HepG2 (cell line): ENCODE measurements around the gene CSK. TPM values are rescaled to one million over a fixed set of nuclear protein-coding genes. Genes with fewer than 3 reads are reported as not detected.

Experiments
- ATAC-seq: fragments of 200-7000 bp; cut with Tn5 transposase; 3 replicates; pipeline ENCODE4 v1.9.1; 2020; ENCODE audit warnings: mild to moderate bottlenecking, moderate library complexity
- BruUV-seq: library from RNA; stranded (reverse); fragments of 400-500 nt; replicated peaks from 2 replicates; lab custom pipeline; 2021; lab: Mats Ljungman, UMichigan
- CTCF ChIA-PET: fragments of 300-600 bp; formaldehyde crosslinking; extraction: SDS; loops from one replicate; lab custom pipeline; 2021; ENCODE audit warnings: low total read pairs, inconsistent platforms, low intra/inter-chr PET ratio; lab: Yijun Ruan, JAX
- POLR2A ChIA-PET: fragments of 350-600 bp; sonication (Branson Sonifier 250); formaldehyde crosslinking; loops from one replicate; lab custom pipeline; 2020; ENCODE audit warnings: antibody characterized with exemption, inconsistent platforms; lab: Yijun Ruan, JAX
- DNase-seq: peaks from one replicate; pipeline ENCODE4 v3.0.0-alpha.2; 2015; ENCODE audit warnings: low spot score
- FAIRE-seq: peaks from 3 replicates; lab custom pipeline; 2011; peaks lifted over from hg19 to GRCh38; lab: Jason Lieb, UNC
- H2AFZ ChIP-seq: one replicate; pipeline ENCODE4 v1.6.1; 2011; ENCODE audit warnings: low read length, inconsistent platforms
- H3K27ac ChIP-seq: fragments of 300-600 bp; 3 replicates; pipeline ENCODE4 v1.8.0; 2011; ENCODE audit warnings: mixed run types, mild to moderate bottlenecking, mixed read lengths, low read length, inconsistent platforms; ENCODE audit not compliant: insufficient read depth; ENCODE audit errors: extremely low read length
- H3K27me3 ChIP-seq, 2 experiments: fragments of 200-600 bp in 1 of 2; 2 replicates in 1 of 2; 3 replicates in 1 of 2; pipeline versions ENCODE4 v1.6.0 to v1.8.0; 2011; ENCODE audit warnings: low read length in 2 of 2, mild to moderate bottlenecking in 2 of 2, moderate library complexity in 2 of 2, inconsistent platforms in 1 of 2; ENCODE audit not compliant: insufficient read depth in 2 of 2, control insufficient read depth in 1 of 2
- H3K36me3 ChIP-seq, 2 experiments: fragments of 200-600 bp in 1 of 2; replicated peaks in 1 of 2; 2 replicates in 1 of 2; 3 replicates in 1 of 2; pipeline versions ENCODE4 v1.5.1 to v1.8.0; 2011; ENCODE audit warnings: low read length in 2 of 2, inconsistent platforms in 1 of 2; ENCODE audit not compliant: insufficient read depth in 2 of 2, control insufficient read depth in 1 of 2
- H3K4me1 ChIP-seq: 2 replicates; pipeline ENCODE4 v1.5.1; 2012; ENCODE audit warnings: low read length, inconsistent platforms; ENCODE audit not compliant: insufficient read depth
- H3K4me2 ChIP-seq: 2 replicates; pipeline ENCODE4 v1.6.0; 2011; ENCODE audit warnings: low read depth, low read length, inconsistent platforms
- H3K4me3 ChIP-seq, 3 experiments: fragments of 200-600 bp in 1 of 3; sonication (generic), shearing (Covaris generic) in 1 of 3; replicated peaks in 1 of 3; 2 replicates each; pipeline ENCODE4 v1.5.1; 2011 to 2016; ENCODE audit warnings: low read length in 3 of 3, inconsistent platforms in 2 of 3, low read depth in 2 of 3, mild to moderate bottlenecking in 2 of 3, control low read depth in 1 of 3, mixed read lengths in 1 of 3; ENCODE audit not compliant: insufficient read depth in 1 of 3
- H3K79me2 ChIP-seq: one replicate; pipeline ENCODE4 v1.6.1; 2011; ENCODE audit warnings: low read length, inconsistent platforms; ENCODE audit not compliant: insufficient read depth
- H3K9ac ChIP-seq: 2 replicates; pipeline ENCODE4 v1.6.0; 2011; ENCODE audit warnings: mild to moderate bottlenecking, low read depth, low read length, inconsistent platforms; ENCODE audit not compliant: insufficient read depth
- H3K9me3 ChIP-seq: 2 replicates; pipeline ENCODE4 v1.5.1; 2012; ENCODE audit warnings: mild to moderate bottlenecking, low read length
- H4K20me1 ChIP-seq: 2 replicates; pipeline ENCODE4 v1.6.0; 2011; ENCODE audit warnings: inconsistent platforms, mild to moderate bottlenecking, low read length, moderate library complexity; ENCODE audit not compliant: insufficient read depth
- HNF4G ChIP-seq, 2 experiments: sonication (generic) in 1 of 2; formaldehyde crosslinking in 1 of 2; IDR thresholded peaks; 2 replicates each; pipeline versions ENCODE4 v1.4.0 to v1.6.1; 2011 to 2020; ENCODE audit warnings: borderline replicate concordance in 2 of 2, low read depth in 2 of 2, mild to moderate bottlenecking in 2 of 2, low read length in 1 of 2, missing genetic modification reagents in 1 of 2, moderate library complexity in 1 of 2
- REPIN1 ChIP-seq: sonication (generic); formaldehyde crosslinking; IDR thresholded peaks from 2 replicates; pipeline ENCODE4 v1.8.0; 2022; ENCODE audit warnings: missing genetic modification reagents, low read depth, mild to moderate bottlenecking, borderline replicate concordance
- ZNF124 ChIP-seq: sonication (generic); formaldehyde crosslinking; IDR thresholded peaks from 2 replicates; pipeline ENCODE4 v1.4.0; 2020; ENCODE audit warnings: missing genetic modification reagents
- ZNF598 ChIP-seq: sonication (generic); formaldehyde crosslinking; IDR thresholded peaks from 2 replicates; pipeline ENCODE4 v1.5.1; 2020; ENCODE audit warnings: mild to moderate bottlenecking, missing genetic modification reagents, borderline replicate concordance
- ZNF616 ChIP-seq: sonication (generic); formaldehyde crosslinking; IDR thresholded peaks from 2 replicates; pipeline ENCODE4 v1.5.0; 2020; ENCODE audit warnings: low read depth, mild to moderate bottlenecking, missing genetic modification reagents
- ZNF670 ChIP-seq: sonication (generic); formaldehyde crosslinking; IDR thresholded peaks from 2 replicates; pipeline ENCODE4 v1.8.0; 2022; ENCODE audit warnings: mild to moderate bottlenecking, missing genetic modification reagents, borderline replicate concordance
- ZNF674 ChIP-seq: sonication (generic); formaldehyde crosslinking; IDR thresholded peaks from 2 replicates; pipeline ENCODE4 v1.5.0; 2020; ENCODE audit warnings: low read depth, mild to moderate bottlenecking, missing genetic modification reagents
- WGBS: methylation state at CpG from one replicate; pipeline ENCODE4 v1.1.6; 2017; ENCODE audit warnings: low lambda C conversion rate; 5-methylcytosine and 5-hydroxymethylcytosine counted together
- in situ Hi-C: cut with HindIII; loops from 2 replicates; pipeline ENCODE4 v1.10.0; 2017; ENCODE audit warnings: low pct_unique_long_range_greater_than_20kb; ENCODE audit not compliant: extremely low pct_ligation_motif_present
- intact Hi-C: fragments of 100-400 bp; cut with micrococcal nuclease; formaldehyde crosslinking; loops from one replicate; pipeline ENCODE4 v1.10.0; 2022; ENCODE audit not compliant: unreplicated experiment
- polyA plus RNA-seq, 8 experiments: library from polyadenylated mRNA; depleted of rRNA in 3 of 8; stranded (reverse) in 7 of 8; unstranded in 1 of 8; fragments of >200 nt; fragmentation: Illumina TruSeq in 4 of 8; extraction: Trizol in 4 of 8; gene quantifications; 2 replicates each; pipeline versions ENCODE4 v1.2.1 to v1.2.3, GENCODE V29; 2011 to 2016; ENCODE audit warnings: low read depth in 4 of 8, missing spikeins in 1 of 8, mixed read lengths in 1 of 8; ENCODE audit not compliant: insufficient read depth in 1 of 8
- total RNA-seq, 5 experiments: library from RNA; depleted of rRNA; stranded (reverse); fragments of >200 nt; fragmentation: Illumina TruSeq; extraction: Trizol; gene quantifications; 2 replicates each; pipeline ENCODE4 v1.2.3, GENCODE V29; 2016; ENCODE audit warnings: low read depth in 1 of 5
- TF ChIP-seq, protein P1 (sequence below): sonication (generic); formaldehyde crosslinking; conservative IDR thresholded peaks from 2 replicates; pipeline ENCODE4 v1.8.1; 2023; ENCODE audit warnings: missing genetic modification reagents
- TF ChIP-seq, protein P2 (sequence below): sonication (generic); formaldehyde crosslinking; IDR thresholded peaks from 2 replicates; pipeline ENCODE4 v1.8.0; 2022; ENCODE audit warnings: mild to moderate bottlenecking, missing genetic modification reagents; ENCODE audit not compliant: insufficient replicate concordance
- TF ChIP-seq, protein P3 (sequence below): IDR thresholded peaks from 2 replicates; pipeline ENCODE4 v1.6.1; 2012; ENCODE audit warnings: low read depth, low read length, improper control_type of control experiment
- TF ChIP-seq, protein P4 (sequence below): sonication (generic); formaldehyde crosslinking; IDR thresholded peaks from 2 replicates; pipeline ENCODE4 v1.8.0; 2022; ENCODE audit warnings: missing genetic modification reagents, low read depth, mild to moderate bottlenecking, borderline replicate concordance

The CSK gene
- total and polyA plus RNA-seq, 2 of the 13 experiments (the other 11 are each of a cell fraction or from before 2014, with no cell fraction given), result 12.5 to 21.3 TPM

DNA sequence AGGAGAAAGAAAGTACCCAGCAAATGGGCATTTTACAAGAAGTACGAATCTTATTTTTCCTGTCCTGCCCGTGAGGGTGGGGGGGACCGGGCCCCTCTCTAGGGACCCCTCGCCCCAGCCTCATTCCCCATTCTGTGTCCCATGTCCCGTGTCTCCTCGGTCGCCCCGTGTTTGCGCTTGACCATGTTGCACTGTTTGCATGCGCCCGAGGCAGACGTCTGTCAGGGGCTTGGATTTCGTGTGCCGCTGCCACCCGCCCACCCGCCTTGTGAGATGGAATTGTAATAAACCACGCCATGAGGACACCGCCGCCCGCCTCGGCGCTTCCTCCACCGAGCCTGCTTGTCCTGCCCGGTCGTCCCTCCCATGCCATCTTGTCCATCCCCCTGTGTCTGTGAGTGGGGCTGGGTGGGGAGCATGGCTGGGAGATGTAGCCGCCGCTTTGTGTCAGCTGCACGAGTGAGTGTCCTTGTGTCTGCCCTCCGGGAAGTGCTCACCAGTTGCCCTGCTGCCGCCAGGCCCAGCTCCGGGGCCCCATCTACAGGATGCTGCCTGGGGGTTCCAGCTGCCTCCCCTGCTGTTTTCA, 21.1 kb downstream of the CSK start:
- FAIRE-seq (no peak), DNase-seq (no peak), ATAC-seq (no peak)
- no TSS peak for BruUV-seq
- Histone ChIP-seq H4K20me1 (no peaks in the 10 kb centered on the region; the same call in 1 of the 2 replicates), H3K27me3 (no peaks in the 10 kb centered on the region; a peak in 1 of 5 replicates), H3K4me2 (no peak overlapping the region), H3K79me2 (no peaks in the 10 kb centered on the region), H3K36me3 (peaks cover 18 to 40% of the 10 kb centered on the region in 2 experiments), H3K9me3 (no peaks in the 10 kb centered on the region), H3K4me3 (no peak overlapping the region), H3K4me1 (peaks cover 13% of the 10 kb centered on the region), H3K9ac (no peak overlapping the region), H3K27ac (no peak overlapping the region), H2AFZ (no peak overlapping the region)
- WGBS, result over 99% methylated on average over 27 of the region's 31 CpGs
- ChIA-PET POLR2A (no interaction called here), CTCF (no interaction called here)
- in situ Hi-C loops (no loop called here), intact Hi-C loops (no loop called here)
- TF ChIP-seq REPIN1 (CRISPR knock-in tag), result no peak
- TF ChIP-seq ZNF616 (CRISPR knock-in tag), result no peak
- TF ChIP-seq, protein P1, sequence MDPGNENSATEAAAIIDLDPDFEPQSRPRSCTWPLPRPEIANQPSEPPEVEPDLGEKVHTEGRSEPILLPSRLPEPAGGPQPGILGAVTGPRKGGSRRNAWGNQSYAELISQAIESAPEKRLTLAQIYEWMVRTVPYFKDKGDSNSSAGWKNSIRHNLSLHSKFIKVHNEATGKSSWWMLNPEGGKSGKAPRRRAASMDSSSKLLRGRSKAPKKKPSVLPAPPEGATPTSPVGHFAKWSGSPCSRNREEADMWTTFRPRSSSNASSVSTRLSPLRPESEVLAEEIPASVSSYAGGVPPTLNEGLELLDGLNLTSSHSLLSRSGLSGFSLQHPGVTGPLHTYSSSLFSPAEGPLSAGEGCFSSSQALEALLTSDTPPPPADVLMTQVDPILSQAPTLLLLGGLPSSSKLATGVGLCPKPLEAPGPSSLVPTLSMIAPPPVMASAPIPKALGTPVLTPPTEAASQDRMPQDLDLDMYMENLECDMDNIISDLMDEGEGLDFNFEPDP (CRISPR knock-in tag), result no peak

DNA sequence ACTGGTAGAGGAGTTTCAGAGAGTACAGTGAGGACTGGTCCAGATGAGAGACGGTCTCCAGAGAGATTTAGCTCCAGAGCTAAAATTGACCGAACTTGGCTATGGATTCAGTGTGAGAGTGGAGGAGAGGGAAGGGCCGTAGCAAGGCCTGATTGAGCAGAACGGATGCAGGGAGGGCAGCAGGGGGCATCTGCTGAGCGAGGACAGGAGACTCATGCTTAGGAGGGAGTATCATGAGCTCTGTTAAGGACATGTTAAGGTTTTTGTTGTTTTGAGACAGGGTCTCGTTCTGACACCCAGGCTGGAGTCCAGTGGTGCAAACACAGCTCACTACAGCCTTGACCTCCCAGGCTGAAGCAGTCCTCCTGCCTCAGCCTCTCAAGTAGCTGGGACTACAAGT, 23.1 kb downstream of the CSK start:
- no peaks in the 10 kb centered on the region for H3K79me2 ChIP-seq
- DNase-seq (no peak), FAIRE-seq (no peak), ATAC-seq (no peak)
- no peak overlapping the region for H3K4me3 ChIP-seq
- WGBS, result 88% methylated on average over 6 of the region's 6 CpGs
- peaks cover 14 to 23% of the 10 kb centered on the region in 2 experiments for H3K36me3 ChIP-seq
- H3K27me3 ChIP-seq, result no peaks in the 10 kb centered on the region; a peak in 1 of 5 replicates
- H3K9me3 ChIP-seq, result no peaks in the 10 kb centered on the region
- H3K4me2 ChIP-seq, result no peak overlapping the region
- CTCF ChIA-PET, result no interaction called here
- BruUV-seq, result no TSS peak
- POLR2A ChIA-PET, result no interaction called here
- H3K9ac ChIP-seq, result no peak overlapping the region
- intact Hi-C loops (no loop called here), in situ Hi-C loops (no loop called here)
- no peaks in the 10 kb centered on the region; the same call in 1 of the 2 replicates for H4K20me1 ChIP-seq
- H2AFZ ChIP-seq, result no peak overlapping the region
- no peak overlapping the region for H3K27ac ChIP-seq
- TF ChIP-seq HNF4G (IDR thresholded peaks at IDR 0.05; ENCODE audit: borderline replicate concordance, low read depth, low read length), result no peak
- TF ChIP-seq HNF4G (CRISPR knock-in tag; IDR thresholded peaks at IDR 0.05; ENCODE audit: borderline replicate concordance, low read depth), result no peak
- TF ChIP-seq, protein P2, sequence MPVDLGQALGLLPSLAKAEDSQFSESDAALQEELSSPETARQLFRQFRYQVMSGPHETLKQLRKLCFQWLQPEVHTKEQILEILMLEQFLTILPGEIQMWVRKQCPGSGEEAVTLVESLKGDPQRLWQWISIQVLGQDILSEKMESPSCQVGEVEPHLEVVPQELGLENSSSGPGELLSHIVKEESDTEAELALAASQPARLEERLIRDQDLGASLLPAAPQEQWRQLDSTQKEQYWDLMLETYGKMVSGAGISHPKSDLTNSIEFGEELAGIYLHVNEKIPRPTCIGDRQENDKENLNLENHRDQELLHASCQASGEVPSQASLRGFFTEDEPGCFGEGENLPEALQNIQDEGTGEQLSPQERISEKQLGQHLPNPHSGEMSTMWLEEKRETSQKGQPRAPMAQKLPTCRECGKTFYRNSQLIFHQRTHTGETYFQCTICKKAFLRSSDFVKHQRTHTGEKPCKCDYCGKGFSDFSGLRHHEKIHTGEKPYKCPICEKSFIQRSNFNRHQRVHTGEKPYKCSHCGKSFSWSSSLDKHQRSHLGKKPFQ (CRISPR knock-in tag), result no peak
- TF ChIP-seq, protein P3, sequence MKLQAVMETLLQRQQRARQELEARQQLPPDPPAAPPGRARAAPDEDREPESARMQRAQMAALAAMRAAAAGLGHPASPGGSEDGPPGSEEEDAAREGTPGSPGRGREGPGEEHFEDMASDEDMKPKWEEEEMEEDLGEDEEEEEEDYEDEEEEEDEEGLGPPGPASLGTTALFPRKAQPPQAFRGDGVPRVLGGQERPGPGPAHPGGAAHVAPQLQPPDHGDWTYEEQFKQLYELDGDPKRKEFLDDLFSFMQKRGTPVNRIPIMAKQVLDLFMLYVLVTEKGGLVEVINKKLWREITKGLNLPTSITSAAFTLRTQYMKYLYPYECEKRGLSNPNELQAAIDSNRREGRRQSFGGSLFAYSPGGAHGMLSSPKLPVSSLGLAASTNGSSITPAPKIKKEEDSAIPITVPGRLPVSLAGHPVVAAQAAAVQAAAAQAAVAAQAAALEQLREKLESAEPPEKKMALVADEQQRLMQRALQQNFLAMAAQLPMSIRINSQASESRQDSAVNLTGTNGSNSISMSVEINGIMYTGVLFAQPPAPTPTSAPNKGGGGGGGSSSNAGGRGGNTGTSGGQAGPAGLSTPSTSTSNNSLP, result no peak
- TF ChIP-seq, protein P4, sequence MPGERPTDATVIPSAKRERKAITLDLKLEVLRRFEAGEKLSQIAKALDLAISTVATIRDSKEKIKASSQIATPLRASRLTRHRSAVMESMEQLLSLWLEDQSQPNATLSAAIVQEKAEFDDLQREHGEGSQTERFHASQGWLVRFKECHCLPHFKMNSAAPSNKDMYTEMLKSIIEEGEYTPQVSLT (CRISPR knock-in tag), result no peak
- TF ChIP-seq ZNF670 (CRISPR knock-in tag), result no peak
- no peak for TF ChIP-seq ZNF598 (CRISPR knock-in tag)
- TF ChIP-seq ZNF124 (CRISPR knock-in tag), result no peak
- no peak for TF ChIP-seq ZNF674 (CRISPR knock-in tag)
- H3K4me1 ChIP-seq, result peaks cover 17% of the 10 kb centered on the region
